Right lobe of liver (tissue), 6 donors: ENCODE measurements around the gene NEUROG2. TPM values are rescaled to one million over a fixed set of nuclear protein-coding genes. Genes with fewer than 3 reads are reported as not detected.
"Not testable (repeated sequence)": the region's sequence is repeated elsewhere in the genome, so short reads cannot be mapped to it uniquely, and the experiment has no call there.

ENCODE experiments used
- ATAC-seq, 4 donors: fragments of 200-7000 bp; cut with Tn5 transposase; one replicate each; pipeline ENCODE4 v1.9.1; 2020; ENCODE audit warnings: mild to moderate bottlenecking in 4 of 4, moderate library complexity in 4 of 4
- DNase-seq, 3 donors: peaks; one replicate each; pipeline ENCODE4 v3.0.0-alpha.2; 2020
- H3K27ac ChIP-seq, 3 donors: fragments of 200-600 bp; one replicate each; pipeline ENCODE4 v1.8.0; 2022
- H3K27me3 ChIP-seq, 2 donors: fragments of 200-600 bp; one replicate each; pipeline ENCODE4 v1.8.0; 2022
- H3K36me3 ChIP-seq, 4 donors: fragments of 200-600 bp; sonication (generic) in 1 of 4; one replicate each; pipeline versions ENCODE4 v1.5.1 to v1.8.0; 2017 to 2022; ENCODE audit warnings: control low read depth in 1 of 4
- H3K4me1 ChIP-seq, 4 donors: fragments of 200-600 bp; sonication (generic) in 1 of 4; one replicate each; pipeline versions ENCODE4 v1.5.1 to v1.8.0; 2017 to 2022; ENCODE audit warnings: control low read depth in 1 of 4
- H3K4me3 ChIP-seq, 3 donors: fragments of 200-600 bp; one replicate each; pipeline ENCODE4 v1.8.0; 2022
- H3K9me3 ChIP-seq, 4 donors: fragments of 200-600 bp; sonication (generic) in 1 of 4; one replicate each; pipeline versions ENCODE4 v1.5.1 to v1.8.0; 2017 to 2022; ENCODE audit warnings: control low read depth in 1 of 4
- POLR2A ChIP-seq: fragments of 450-650 bp; IDR thresholded peaks from one replicate; pipeline ENCODE4 v1.6.1; 2017; ENCODE audit warnings: antibody characterized with exemption, mild to moderate bottlenecking
- WGBS: methylation state at CpG from one replicate; pipeline ENCODE4 v1.1.6; 2018; ENCODE audit warnings: low coverage, low lambda C conversion rate; ENCODE audit not compliant: insufficient coverage; ENCODE audit errors: missing lambda C conversion rate; 5-methylcytosine and 5-hydroxymethylcytosine counted together
- intact Hi-C, 2 donors: fragments of 100-400 bp; cut with DNase I; formaldehyde crosslinking; loops; one replicate each; pipeline versions ENCODE4 v1.11.2 to v1.14.1; 2022
- total RNA-seq, 6 experiments: library from RNA; depleted of rRNA in 2 of 6; stranded (reverse); fragments of >200 nt in 2 of 6; fragmentation: NEBNext Ultra II Directional in 3 of 6; extraction: Animal tissue kit (Norgen Biotek cat#: 25700) in 3 of 6; gene quantifications; one replicate each; pipeline versions ENCODE4 v1.1.0 to v1.2.4, GENCODE V29; 2016 to 2023
- TF ChIP-seq, protein P1 (sequence below), 4 donors: fragments of 200-600 bp in 3 of 4; fragments of 450-650 bp in 1 of 4; IDR thresholded peaks; one replicate each; pipeline versions ENCODE4 v1.5.1 to v1.8.0; 2016 to 2022; ENCODE audit warnings: antibody characterized with exemption in 4 of 4, mild to moderate bottlenecking in 2 of 4
- donor health status: DM: no; HTN: yes; CAD: no.
- donor health status: DM: no; HTN: no; CAD: no.
- donor health status: DM: no; HTN: no; CAD: no.
- donor health status: DM: no; HTN: yes; CAD: no.
- donor health status: DM: no; HTN: yes; CAD: no.

NEUROG2 gene
- total RNA-seq, 6 experiments from 2014 or later = not detected

DNA sequence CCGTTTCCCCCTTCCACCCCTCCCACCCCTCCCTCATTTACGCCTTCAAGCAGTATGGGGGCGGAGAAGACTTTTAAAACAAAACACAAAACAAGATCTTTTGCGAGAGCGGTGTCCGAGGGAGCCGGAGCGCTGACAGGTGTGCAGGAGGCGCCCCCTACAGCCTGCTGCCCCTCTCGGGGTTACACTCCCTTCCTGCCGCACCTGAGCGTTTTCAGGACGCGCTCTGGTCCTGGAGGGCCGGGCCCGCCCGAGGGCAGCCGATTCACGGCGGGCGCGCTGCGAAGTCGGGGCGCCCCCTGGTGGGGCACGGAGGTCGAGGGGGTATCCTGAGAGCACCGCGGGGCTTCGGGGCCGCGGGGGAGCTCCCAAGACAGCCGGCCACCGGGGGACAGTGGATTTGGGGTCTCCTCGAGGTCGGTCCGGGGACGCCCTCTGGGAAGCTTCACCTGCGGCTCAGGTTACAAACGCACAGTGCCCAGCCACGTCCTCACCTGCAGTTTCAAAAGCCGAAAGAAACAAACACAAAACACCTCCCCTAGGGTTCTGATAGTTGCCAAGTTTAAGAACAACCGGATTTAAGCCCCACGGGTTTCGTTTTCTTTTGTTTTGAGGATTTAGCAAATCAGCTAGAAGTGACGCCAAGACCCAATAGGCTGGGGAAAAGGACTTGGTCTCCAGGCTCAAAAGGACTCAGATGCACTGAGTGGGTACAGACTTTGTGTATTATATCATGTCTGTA, 8.0 kb upstream of the NEUROG2 start:
- Histone ChIP-seq H3K4me3 (peak overlapping the region; percentile 5 to 35 (median 7)), H3K27ac (no peak overlapping the region), H3K4me1 (peaks cover 0 to 22% (median 0%) of the 10 kb centered on the region in 4 donors), H3K9me3 (no peaks in the 10 kb centered on the region), H3K27me3 (peaks cover 22 to 34% of the 10 kb centered on the region in 2 donors), H3K36me3 (no peaks in the 10 kb centered on the region)
- DNase-seq (peak in 2 of 3 donors; percentile 65), ATAC-seq (peak; percentile 87 to 95 (median 92))
- intact Hi-C loops = loop anchor here in 1 of 2 donors (10.0 kb wide), 1 partner anchor 199 kb away; no protein-coding TSS in a partner anchor
- TF ChIP-seq, protein P1, sequence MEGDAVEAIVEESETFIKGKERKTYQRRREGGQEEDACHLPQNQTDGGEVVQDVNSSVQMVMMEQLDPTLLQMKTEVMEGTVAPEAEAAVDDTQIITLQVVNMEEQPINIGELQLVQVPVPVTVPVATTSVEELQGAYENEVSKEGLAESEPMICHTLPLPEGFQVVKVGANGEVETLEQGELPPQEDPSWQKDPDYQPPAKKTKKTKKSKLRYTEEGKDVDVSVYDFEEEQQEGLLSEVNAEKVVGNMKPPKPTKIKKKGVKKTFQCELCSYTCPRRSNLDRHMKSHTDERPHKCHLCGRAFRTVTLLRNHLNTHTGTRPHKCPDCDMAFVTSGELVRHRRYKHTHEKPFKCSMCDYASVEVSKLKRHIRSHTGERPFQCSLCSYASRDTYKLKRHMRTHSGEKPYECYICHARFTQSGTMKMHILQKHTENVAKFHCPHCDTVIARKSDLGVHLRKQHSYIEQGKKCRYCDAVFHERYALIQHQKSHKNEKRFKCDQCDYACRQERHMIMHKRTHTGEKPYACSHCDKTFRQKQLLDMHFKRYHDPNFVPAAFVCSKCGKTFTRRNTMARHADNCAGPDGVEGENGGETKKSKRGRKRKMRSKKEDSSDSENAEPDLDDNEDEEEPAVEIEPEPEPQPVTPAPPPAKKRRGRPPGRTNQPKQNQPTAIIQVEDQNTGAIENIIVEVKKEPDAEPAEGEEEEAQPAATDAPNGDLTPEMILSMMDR (IDR thresholded peaks at IDR 0.05) = peak; percentile 45 to 74 (median 68)
- no peak for TF ChIP-seq POLR2A
- WGBS = 4% methylated on average over 13 of the region's 46 CpGs

DNA sequence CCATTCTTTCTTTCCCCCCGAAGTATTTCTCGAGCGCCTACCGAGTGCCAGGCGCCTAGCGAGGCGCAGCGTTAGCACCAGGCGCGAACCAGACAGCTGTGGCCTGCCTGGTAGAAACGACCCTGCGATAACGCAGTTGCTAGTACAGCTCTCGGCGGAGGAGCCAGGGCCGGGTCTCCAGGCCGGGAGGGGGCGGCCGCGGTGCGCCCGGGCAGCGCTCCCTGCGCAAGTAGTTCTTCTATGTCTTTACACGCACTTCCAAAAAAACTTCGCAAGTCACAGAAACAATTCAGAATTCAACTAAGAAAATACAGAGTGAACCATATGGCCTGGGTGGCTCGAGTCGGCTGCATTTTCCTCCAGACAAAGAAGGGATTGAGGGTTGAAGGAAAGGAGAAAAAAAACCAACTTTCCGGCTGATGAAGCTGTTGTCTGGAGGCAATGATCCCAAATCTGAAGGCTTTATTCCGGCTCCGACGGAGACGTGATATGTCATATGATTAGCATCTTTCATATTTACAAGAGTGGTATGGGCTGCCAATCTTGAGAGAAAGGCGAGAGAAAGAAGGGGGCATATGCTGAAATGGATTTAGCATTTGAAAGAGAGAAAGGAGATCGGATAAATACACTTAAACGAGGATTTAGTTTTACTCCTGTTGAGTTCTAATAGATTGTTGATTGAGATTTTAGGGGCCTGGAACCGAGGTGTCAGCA, 7.2 kb upstream of the NEUROG2 start:
- peak overlapping the region; percentile 5 to 35 (median 7) for H3K4me3 ChIP-seq
- H3K9me3 ChIP-seq = no peaks in the 10 kb centered on the region
- no peak overlapping the region for H3K27ac ChIP-seq
- intact Hi-C loops = loop anchor here in 1 of 2 donors (10.0 kb wide), 1 partner anchor 198 kb away; no protein-coding TSS in a partner anchor
- ATAC-seq (peak in 3 of 4 donors; percentile 25 to 46 (median 36)), DNase-seq (no peak)
- no peaks in the 10 kb centered on the region for H3K36me3 ChIP-seq
- no peak for TF ChIP-seq POLR2A
- TF ChIP-seq, protein P1 (IDR thresholded peaks at IDR 0.05) = no peak
- peaks cover 30 to 40% of the 10 kb centered on the region in 2 donors for H3K27me3 ChIP-seq
- peaks cover 0 to 22% (median 0%) of the 10 kb centered on the region in 4 donors for H3K4me1 ChIP-seq
- WGBS = 8% methylated on average over 15 of the region's 37 CpGs

DNA sequence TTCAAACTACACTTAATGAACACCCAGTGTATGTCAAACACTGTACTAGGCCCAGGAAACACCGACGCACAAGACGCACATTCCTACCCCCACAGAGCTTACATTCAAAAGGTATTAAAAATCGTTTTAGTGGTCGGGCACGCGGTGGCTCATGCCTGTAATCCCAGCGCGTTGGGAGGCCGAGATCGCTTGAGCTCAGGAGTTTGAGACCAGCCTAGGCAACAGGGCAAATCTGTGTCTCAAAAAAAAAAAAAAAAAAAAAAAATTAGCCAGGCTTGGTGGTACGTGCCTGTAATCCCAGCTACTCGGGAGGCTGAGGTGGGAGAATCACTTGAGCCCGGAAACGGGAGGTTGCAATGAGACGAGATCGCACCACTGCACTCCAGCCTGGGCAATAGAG, 6.5 kb upstream of the NEUROG2 start:
- not testable (repeated sequence) for H3K4me3 ChIP-seq, ATAC-seq, H3K9me3 ChIP-seq, H3K27ac ChIP-seq, DNase-seq, H3K36me3 ChIP-seq
- peaks cover 32 to 40% of the 10 kb centered on the region in 2 donors for H3K27me3 ChIP-seq
- H3K4me1 ChIP-seq = peaks cover 0 to 22% (median 0%) of the 10 kb centered on the region in 4 donors
- 3% methylated on average over 17 of the region's 17 CpGs for WGBS
- intact Hi-C loops = loop anchor here in 1 of 2 donors (10.0 kb wide), 1 partner anchor 198 kb away; no protein-coding TSS in a partner anchor

DNA sequence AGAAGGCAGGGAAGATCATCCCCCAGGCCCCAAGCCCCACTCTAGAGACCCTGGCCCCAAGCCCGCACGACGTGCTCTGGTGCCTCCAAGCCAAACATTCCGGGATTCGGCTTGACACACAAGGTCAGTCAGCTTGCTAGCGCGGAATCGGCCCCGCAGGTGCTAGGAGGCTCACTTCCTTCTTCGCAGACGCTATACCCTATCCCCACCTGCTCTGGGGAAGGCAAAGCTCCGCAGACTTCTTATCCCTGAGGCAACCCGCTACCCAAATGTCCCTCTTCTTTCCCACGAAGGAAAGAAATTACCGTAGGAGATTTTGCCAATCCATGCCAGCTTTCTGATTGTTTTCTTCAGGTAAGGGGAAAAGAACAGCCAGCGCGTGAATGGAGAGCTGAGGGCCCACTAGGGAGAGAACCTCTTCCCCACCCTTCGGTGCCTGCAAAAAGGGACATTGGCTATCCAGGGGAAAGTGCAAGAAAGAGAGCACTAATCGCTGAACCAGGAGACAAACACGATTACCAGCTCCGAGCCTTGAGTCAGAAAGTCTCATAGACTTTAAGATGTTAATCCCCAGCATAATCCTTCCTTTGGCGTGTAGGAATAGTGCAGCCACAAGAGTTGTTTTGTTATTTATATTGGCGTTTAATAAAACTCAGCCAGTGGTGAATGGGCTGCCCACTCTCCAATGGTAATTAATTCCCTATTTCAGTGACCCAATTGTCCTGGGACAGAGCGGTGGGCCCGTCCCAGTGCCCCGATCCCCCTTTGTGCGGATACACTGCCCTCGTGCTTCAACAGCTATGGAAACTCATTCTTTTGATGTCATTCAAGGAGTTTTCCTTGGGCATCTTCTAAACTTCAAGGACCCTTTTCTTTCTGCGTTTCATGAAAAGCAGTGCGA, 5.4 kb upstream of the NEUROG2 start:
- Histone ChIP-seq H3K4me3 (no peak overlapping the region), H3K9me3 (no peaks in the 10 kb centered on the region), H3K36me3 (no peaks in the 10 kb centered on the region), H3K27me3 (peaks cover 42 to 49% of the 10 kb centered on the region in 2 donors), H3K27ac (no peak overlapping the region), H3K4me1 (peaks cover 0 to 26% (median 1%) of the 10 kb centered on the region in 4 donors)
- TF ChIP-seq POLR2A = no peak
- TF ChIP-seq, protein P1 (IDR thresholded peaks at IDR 0.05) = no peak
- DNase-seq = no peak
- 5% methylated on average over 28 of the region's 30 CpGs for WGBS
- intact Hi-C loops = loop anchor here in 1 of 2 donors (10.0 kb wide), 1 partner anchor 197 kb away; no protein-coding TSS in a partner anchor
- ATAC-seq = peak in 1 of 4 donors; percentile 20
